ENCODE data around the gene GLYATL2. TPM values are rescaled to one million over a fixed set of nuclear protein-coding genes. Genes with fewer than 3 reads are reported as not detected.

The GLYATL2 gene
- total RNA-seq, result 0.65 and 1.5 TPM in 2 replicates

GRCh38 chr11:58844361-58845005 lies at the start of gene GLYATL2:
Gene GLYATL2 (minus strand): TSS chr11:58844704. CDS start chr11:58839612, 5,092 bp downstream.

Other genes starting within 250 kb of the GLYATL2 start
- gene CNTF, start 222.0 kb downstream of the GLYATL2 start, total RNA-seq, result 1.5 and 3.7 TPM in 2 replicates
- not detected in 2 replicates for gene GLYAT, start 112.8 kb downstream of the GLYATL2 start, total RNA-seq
- gene GLYATL1, start 94.8 kb upstream of the GLYATL2 start, total RNA-seq, result 0.13 and 0.43 TPM in 2 replicates
- gene GLYATL1B, start 241.6 kb upstream of the GLYATL2 start, total RNA-seq, result not detected in 2 replicates